DOHH2 (cell line): Measurements from ENCODE around the gene MMAB.
A peak's percentile ranks its signal among the peaks of the same experiment; 100 is the strongest.

Experiments
- H3F3A ChIP-seq: fragments of 200-600 bp; sonication (generic), shearing (Covaris generic); 2 replicates; pipeline ENCODE4 v1.6.0; 2016; ENCODE audit warnings: antibody characterized with exemption, mild to moderate bottlenecking; ENCODE audit not compliant: control insufficient read depth, insufficient read depth
- H3K27ac ChIP-seq: fragments of 200-600 bp; sonication (generic); 2 replicates; pipeline ENCODE4 v1.5.1; 2014; ENCODE audit warnings: low read depth, mild to moderate bottlenecking, low read length, moderate library complexity
- H3K27me3 ChIP-seq: fragments of 200-600 bp; sonication (generic); 2 replicates; pipeline ENCODE4 v1.6.1; 2014; ENCODE audit warnings: mild to moderate bottlenecking, low read length, mixed read lengths; ENCODE audit not compliant: control insufficient read depth
- H3K36me3 ChIP-seq: fragments of 200-600 bp; sonication (generic); 2 replicates; pipeline ENCODE4 v1.6.1; 2014; ENCODE audit warnings: mild to moderate bottlenecking, low read length, moderate library complexity, mixed read lengths; ENCODE audit not compliant: control insufficient read depth
- H3K4me1 ChIP-seq: fragments of 200-600 bp; sonication (generic); 2 replicates; pipeline ENCODE4 v1.6.1; 2014; ENCODE audit warnings: mild to moderate bottlenecking, low read length, mixed read lengths; ENCODE audit not compliant: control insufficient read depth
- H3K4me2 ChIP-seq: fragments of 200-600 bp; sonication (generic); 2 replicates; pipeline ENCODE4 v1.6.0; 2014; ENCODE audit warnings: mild to moderate bottlenecking, low read length, moderate library complexity
- H3K4me3 ChIP-seq: fragments of 200-600 bp; sonication (generic); 2 replicates; pipeline ENCODE4 v1.5.1; 2014; ENCODE audit warnings: mild to moderate bottlenecking, low read length, mixed read lengths
- H3K79me2 ChIP-seq: fragments of 200-600 bp; sonication (generic); 2 replicates; pipeline ENCODE4 v1.6.1; 2014; ENCODE audit warnings: mild to moderate bottlenecking, low read length, mixed read lengths; ENCODE audit not compliant: control insufficient read depth
- H3K9me2 ChIP-seq: fragments of 200-600 bp; sonication (generic); replicated peaks from 2 replicates; pipeline ENCODE4 v1.6.1; 2014; ENCODE audit warnings: mild to moderate bottlenecking, low read length, mixed read lengths; ENCODE audit not compliant: control insufficient read depth
- H3K9me3 ChIP-seq: fragments of 200-600 bp; sonication (generic); 2 replicates; pipeline ENCODE4 v1.6.1; 2014; ENCODE audit warnings: antibody characterized with exemption, low read length, mixed read lengths; ENCODE audit not compliant: control insufficient read depth, insufficient read depth
- H4K20me1 ChIP-seq: fragments of 200-600 bp; sonication (generic); 2 replicates; pipeline ENCODE4 v1.6.0; 2014; ENCODE audit warnings: low read depth, mild to moderate bottlenecking, antibody characterized with exemption, low read length, moderate library complexity; ENCODE audit not compliant: control insufficient read depth, insufficient read depth
- CTCF ChIP-seq: fragments of 200-600 bp; sonication (generic); IDR thresholded peaks from one replicate; pipeline ENCODE4 v1.5.1; 2014; ENCODE audit warnings: antibody characterized with exemption, mild to moderate bottlenecking, low read depth, low read length; ENCODE audit not compliant: poor library complexity, severe bottlenecking
- EZH2phosphoT487 ChIP-seq: fragments of 200-600 bp; sonication (generic); IDR thresholded peaks from 2 replicates; pipeline ENCODE4 v1.6.1; 2017; ENCODE audit warnings: borderline replicate concordance, mild to moderate bottlenecking, antibody characterized with exemption, low read length, moderate library complexity, mixed read lengths

Gene MMAB

GRCh38 chr12:109518820-109519665 lies 54.3 kb downstream of the MMAB start:
- H3K27me3 ChIP-seq = no peaks in the 10 kb centered on the region

DNA sequence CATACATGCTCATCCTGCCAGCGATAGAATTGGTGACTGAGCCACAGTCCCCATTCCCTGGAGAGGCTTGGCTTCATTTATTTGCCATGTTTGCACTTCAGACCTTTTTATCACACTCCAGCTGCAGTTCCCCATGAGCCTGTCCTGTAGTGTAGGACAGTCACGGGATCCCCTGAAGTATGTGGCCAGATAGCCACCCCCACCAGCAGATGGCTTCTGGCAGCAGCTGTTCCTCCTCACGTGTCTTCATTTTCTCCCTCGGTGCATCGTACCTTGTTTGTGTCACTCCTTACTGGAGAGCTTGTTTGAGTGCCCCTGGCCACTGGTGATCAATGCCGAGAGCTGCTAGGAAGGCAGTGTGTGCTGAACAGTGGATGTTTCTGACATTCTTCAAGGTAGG lies 55.7 kb downstream of the MMAB start:
- H3K4me3 ChIP-seq = no peak overlapping the region
- H3K4me2 ChIP-seq = no peak overlapping the region
- no peaks in the 10 kb centered on the region for H3K4me1 ChIP-seq
- no peaks in the 10 kb centered on the region for H3K79me2 ChIP-seq
- H3K9me3 ChIP-seq = no peaks in the 10 kb centered on the region
- H3K27me3 ChIP-seq = no peaks in the 10 kb centered on the region
- no peaks in the 10 kb centered on the region for H3K9me2 ChIP-seq
- TF ChIP-seq CTCF = no peak
- no peak for TF ChIP-seq EZH2phosphoT487
- H3F3A ChIP-seq = no peaks in the 10 kb centered on the region
- no peaks in the 10 kb centered on the region for H4K20me1 ChIP-seq
- H3K27ac ChIP-seq = no peak overlapping the region
- peaks cover 23% of the 10 kb centered on the region for H3K36me3 ChIP-seq

More at GRCh38 chr12:109518820-109519665, 54.3 kb downstream of the MMAB start:
- no peaks in the 10 kb centered on the region for H3K79me2 ChIP-seq
- H3K36me3 ChIP-seq = peaks cover 25% of the 10 kb centered on the region
- H3K4me3 ChIP-seq = no peak overlapping the region
- no peaks in the 10 kb centered on the region for H3K9me2 ChIP-seq
- no peak overlapping the region for H3K4me2 ChIP-seq
- TF ChIP-seq EZH2phosphoT487 (no peak), CTCF (peak; percentile 97)
- H3F3A ChIP-seq = no peaks in the 10 kb centered on the region
- no peaks in the 10 kb centered on the region for H3K9me3 ChIP-seq
- H4K20me1 ChIP-seq = no peaks in the 10 kb centered on the region
- H3K27ac ChIP-seq = no peak overlapping the region
- no peaks in the 10 kb centered on the region for H3K4me1 ChIP-seq

GRCh38 chr12:109513977-109514376 lies 59.3 kb downstream of the MMAB start:
- Histone ChIP-seq H3K9me3 (no peaks in the 10 kb centered on the region), H3K4me3 (no peak overlapping the region), H3F3A (no peaks in the 10 kb centered on the region), H3K79me2 (no peaks in the 10 kb centered on the region), H3K4me1 (no peaks in the 10 kb centered on the region), H3K27me3 (no peaks in the 10 kb centered on the region), H4K20me1 (no peaks in the 10 kb centered on the region), H3K27ac (no peak overlapping the region), H3K9me2 (no peaks in the 10 kb centered on the region), H3K36me3 (peaks cover 22% of the 10 kb centered on the region), H3K4me2 (no peak overlapping the region)
- no peak for TF ChIP-seq CTCF
- TF ChIP-seq EZH2phosphoT487 = no peak
